NAMALWA (cell line): ENCODE data around the gene PEX26.
"Not testable (repeated sequence)": the region's sequence is repeated elsewhere in the genome, so short reads cannot be mapped to it uniquely, and the experiment has no call there.

ENCODE experiments used
- DNase-seq: peaks from one replicate; pipeline ENCODE4 v3.0.0-alpha.2; 2015; ENCODE audit warnings: low spot score

The PEX26 gene

DNA sequence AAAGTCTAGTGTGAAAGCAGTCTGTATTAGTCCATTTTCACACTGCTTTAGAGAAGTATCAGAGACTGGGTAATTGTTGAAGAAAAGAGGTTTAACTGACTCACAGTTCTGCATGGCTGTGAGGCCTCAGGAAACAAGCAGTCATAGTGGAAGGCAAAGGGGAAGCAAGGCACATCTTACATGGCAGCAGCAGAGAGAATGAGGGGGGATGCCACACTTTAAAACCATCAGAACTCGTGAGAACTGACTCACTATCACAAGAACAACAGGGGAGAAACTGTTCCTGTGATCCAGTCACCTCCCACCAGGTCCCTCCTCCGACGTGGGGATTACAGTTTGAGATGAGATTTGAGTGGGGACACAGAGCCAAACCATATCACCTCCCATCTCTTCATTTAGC lies 19.0 kb downstream of the PEX26 start:
- no peak for DNase-seq

GRCh38 chr22:18100781-18101180 lies 23.0 kb downstream of the PEX26 start:
- DNase-seq: no peak

DNA sequence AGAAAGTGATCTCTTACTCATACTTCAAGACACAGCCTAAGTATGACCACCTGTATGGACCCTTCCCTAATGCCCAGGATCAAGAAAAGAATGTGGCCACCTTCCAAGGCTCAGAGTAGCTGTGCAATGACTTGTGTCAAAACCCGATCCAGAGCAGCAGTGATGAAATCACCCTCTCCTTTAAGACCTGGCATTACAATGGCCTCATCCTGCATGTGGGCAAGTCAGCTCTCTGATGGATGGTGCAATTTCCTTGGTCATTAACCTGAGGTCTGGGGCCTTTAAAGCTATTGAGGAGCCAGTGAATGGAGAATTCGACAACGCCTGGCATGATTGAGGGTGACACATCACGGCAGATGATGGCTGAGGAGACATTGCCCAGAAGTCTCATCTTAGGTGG lies 23.7 kb downstream of the PEX26 start:
- no peak for DNase-seq

DNA sequence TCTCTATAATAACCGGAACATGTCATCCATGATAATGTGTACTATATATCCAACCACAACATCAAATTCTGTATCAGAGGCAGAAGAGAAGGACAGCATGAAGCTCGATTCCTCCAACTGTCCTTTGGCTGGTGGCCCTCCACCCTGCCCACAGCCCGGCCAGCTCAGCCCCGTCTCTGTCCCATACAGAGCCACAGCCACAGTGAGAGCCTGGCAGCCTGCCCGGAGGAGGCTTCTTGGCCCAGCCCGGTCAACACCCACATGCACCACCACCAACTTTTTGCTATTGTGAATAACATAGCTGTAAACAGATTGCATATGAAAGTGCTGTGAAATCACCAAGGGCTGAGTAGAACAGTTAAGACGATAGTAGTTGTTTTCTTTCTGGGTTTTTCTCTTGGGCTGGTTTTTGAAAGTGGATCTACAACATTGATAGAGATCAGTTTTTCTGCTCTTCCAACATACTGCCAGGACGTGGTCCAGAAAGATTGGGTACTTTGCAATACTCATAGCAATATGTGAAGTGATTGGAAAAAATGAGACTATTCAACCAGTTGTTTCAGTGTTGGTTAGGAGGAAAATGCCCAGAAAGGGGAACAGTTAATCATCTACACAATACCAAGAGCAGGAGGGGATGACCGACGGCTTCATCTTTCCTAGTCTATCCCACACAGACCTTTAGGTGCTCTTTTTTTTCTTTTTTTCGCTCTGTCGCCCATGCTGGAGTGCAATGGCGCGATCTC lies 25.9 kb downstream of the PEX26 start:
- no peak for DNase-seq

- DNase-seq: peak; percentile 31
These were observed 26.8 kb downstream of the PEX26 start for GRCh38 chr22:18104566-18104965.

GRCh38 chr22:18105981-18106380 lies 28.2 kb downstream of the PEX26 start:
- DNase-seq: not testable (repeated sequence)

DNA sequence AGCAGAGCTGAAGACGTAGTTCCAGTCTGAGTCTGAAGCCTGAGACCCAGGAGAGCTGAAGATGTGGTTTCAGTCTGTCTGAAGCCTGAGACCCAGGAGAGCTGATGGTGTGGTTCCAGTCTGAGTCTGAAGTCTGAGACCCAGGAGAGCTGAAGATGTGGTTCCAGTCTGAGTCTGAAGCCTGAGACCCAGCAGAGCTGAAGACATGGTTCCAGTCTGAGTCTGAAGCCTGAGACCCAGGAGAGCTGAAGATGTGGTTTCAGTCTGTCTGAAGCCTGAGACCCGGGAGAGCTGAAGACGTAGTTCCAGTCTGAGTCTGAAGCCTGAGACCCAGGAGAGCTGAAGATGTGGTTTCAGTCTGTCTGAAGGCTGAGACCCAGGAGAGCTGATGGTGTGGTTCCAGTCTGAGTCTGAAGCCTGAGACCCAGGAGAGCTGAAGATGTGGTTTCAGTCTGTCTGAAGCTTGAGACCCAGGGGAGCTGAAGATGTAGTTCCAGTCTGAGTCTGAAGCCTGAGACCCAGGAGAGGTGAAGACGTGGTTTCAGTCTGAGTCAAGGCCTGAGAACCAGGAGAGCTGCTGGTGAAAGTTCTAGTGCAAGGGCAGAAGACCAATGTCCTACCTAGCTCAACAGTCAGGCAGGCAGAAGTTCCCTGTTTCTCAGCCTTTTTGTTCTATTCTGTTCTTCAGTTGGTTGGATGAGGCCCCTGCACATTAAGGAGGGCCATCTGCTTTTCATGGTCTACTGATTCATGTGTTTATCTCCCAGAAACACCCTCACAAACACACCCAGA lies 29.0 kb downstream of the PEX26 start:
- DNase-seq: peak; percentile 38

DNA sequence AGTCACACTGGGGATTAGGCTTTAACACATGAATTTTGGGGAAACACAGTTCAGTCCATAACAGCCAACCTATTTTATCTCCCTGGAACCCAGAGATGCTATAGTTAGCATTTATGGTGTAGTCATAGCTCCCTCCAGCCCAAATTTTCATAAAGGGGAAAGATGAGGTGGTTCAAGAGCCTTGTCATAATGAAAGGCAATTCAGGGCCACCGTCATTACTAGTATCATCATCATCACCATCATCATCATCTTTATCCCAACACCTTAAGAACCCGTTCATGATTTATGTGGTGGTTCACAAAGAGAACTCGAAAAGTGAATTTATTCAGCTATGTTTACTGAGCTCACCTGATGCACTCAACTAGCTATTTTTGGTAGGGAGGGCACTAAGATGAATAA lies 30.4 kb downstream of the PEX26 start:
- no peak for DNase-seq

DNA sequence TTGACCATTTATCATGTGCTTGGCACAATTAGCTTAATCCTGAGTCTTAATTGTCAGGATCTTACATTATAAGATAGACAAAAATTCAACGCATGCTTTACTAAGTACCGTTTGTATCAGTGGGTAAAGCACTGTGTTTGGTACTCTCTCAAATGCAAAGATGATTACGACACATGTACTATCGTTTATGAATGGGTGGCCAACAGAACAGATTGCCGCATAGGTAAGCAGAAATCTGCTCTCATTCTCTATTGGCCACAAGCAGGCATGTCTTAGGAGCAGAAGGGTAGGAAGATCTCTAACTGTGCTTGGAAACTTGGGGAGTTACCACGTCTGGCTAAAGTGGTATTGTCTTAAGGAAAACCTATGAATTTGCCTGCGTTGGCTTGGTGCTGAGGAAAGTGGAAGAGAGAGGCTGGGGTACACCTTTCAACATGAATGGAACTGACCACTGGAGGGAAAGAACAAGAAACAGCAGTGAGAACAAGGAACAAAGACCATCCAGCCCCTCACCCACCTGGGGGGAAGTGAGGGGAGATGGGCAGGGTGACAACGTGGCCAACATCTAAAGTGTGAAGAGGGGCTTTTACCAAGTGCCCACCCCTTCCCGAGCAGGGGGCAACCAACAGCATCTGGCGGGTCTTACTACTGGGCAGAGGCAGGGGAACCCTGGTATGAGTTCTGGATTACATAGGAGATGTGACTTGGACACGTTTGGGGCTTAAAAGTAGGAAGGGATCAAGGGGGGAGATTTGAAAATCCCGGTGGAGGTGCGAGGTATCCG lies 31.8 kb downstream of the PEX26 start:
- peak; percentile 12 for DNase-seq

DNA sequence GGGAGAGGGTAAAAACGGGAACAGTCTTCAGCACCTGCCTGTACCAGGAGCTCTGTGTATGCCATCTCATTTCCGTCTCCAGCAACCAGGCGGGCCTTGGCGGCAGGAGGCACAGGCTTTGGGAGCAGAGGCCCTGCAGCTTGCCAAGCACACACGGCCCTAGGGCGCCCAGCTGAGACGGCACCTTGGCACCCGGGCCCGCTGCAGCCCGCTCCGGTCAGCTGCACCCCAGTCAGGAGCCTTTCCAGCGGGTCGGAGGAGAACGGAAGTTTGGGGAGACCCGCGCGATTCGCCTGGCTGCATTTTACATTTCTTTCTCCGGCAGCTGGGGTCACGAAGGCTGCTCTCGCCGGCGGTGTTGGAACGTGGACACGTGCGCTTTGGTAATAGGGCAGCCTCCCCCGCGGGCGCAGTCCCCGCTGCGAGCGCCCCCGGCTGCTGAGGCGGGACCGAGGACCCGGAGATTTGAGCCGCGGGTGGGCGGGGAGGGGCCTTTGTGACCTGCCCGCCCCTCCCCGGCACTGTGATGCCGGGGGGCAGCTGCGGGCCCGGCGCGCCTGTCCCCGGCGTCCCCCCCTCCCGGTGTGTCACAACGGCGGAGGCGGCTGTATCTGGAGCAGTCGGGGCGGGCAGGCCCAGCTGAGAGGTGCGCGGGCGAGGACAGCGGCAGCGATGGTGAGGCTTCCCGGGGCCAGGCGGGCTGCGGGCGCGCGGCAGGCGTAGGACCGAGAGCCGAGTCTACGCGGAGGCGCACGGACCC lies 32.6 kb downstream of the PEX26 start, which contains the start of gene TUBA8:
TSS of gene TUBA8 (plus strand) at position 616 of the 760 bp plus-strand sequence. CDS start at position 673, 57 bp downstream.
- peak; percentile 62 for DNase-seq

DNA sequence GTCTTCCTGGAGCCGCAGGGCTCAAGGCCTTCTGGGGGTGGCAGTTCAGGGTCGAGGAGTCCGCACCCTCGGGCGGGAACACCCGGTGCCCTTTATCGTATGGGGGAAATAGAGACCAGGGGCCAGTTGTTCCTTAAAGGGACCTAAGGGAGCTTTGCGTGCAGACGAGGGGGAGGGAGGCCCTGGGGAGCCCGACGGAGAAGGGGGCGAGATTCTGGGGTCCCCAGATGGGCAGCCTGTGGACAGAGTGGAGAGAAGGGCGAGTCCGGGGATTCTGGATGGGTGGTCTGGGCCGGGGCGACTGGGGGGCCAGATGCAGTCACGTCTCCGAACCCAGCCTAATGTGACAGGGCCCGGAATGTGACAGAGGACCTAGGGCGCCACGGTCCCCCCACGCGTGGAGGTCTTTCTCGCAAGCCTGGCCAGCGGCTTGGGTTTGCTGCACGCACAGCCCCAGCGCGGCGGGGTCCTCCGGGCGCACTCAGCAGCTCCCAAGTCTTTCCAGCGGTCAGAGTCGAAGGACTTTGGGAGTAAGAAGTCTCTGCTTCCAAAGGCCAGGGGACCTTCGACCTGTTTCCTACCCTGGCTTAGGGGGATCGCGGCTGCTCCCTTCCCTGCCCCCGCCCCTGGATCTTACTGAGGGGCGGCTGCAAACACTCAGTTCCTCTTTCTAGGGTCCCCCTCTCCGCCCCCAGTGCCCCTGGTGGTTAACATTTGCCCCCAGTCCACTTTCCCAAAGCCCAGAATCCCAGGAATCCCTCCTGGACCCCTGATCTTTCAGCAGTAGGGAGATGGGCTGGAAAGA lies 33.4 kb downstream of the PEX26 start:
- DNase-seq: no peak

GRCh38 chr22:18111759-18112330 lies 34.1 kb downstream of the PEX26 start:
- DNase-seq: no peak

GRCh38 chr22:18112440-18112839 lies 34.6 kb downstream of the PEX26 start:
- DNase-seq: no peak

DNA sequence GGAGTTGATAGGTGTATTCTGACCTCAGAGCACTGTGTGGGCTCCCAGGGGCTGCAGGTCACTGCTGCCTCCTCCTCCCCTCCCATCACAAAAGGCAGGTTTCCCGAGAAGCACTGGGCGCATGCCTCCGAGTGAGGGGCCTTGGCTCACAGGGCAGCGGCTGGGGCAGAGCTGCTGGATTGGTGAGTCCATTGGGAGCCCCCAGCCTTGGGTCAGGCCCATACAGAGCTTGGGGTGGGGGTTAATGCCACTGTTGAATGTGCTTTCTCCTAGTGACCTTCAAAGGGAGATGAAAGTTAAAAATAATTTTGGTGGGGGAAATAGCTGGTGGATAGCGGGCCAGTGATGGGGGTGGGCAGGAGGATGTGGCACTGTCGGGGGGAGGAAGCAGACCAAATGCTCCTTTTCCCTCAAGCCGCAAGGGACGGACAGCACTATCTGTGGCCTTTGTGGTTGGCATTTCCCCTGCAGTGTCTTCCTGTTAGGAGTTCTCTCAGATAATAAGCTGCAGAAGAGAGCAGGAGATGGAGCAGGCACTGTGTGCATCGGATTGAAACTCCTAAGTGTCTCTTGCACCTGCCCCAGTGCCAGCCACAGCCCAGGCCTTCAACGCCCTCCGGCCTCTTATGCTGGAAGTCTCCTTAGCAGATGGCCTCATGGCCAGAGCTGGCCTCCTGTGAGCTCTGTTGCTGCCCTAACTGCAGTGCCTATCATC lies 36.0 kb downstream of the PEX26 start:
- DNase-seq: no peak

GRCh38 chr22:18114495-18114894 lies 36.7 kb downstream of the PEX26 start:
- no peak for DNase-seq

DNA sequence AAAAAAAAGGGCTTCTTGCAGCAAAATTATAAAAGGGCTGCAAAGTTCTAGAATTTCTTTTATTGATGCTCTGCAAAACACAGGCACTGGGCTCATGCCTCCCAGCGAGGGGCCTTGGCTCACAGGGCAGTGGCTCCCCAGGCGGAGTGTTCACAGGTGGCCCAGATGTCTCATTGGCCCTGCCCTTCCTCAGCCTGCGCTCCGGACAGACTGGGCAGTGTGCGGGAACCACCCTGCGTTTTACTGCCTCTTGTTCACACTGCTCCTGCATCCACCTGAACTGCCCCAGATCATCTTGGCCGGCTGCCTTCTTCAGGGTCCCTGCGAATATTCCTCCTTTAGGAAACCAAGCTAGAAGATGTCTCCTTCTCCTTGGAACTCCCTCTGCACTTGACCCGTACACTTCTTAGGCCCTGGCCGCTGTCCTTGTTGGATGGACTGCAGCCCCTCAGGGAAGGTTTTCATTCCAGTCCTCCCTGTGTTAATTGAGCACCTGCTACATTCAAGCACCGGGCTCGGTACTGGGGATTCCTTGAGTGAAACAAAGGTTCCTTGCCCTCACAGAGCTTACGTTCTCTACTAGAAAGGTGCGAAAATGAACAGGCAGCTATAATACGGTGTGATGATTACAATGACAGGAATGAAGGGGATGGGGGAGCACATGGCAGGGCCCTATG lies 37.3 kb downstream of the PEX26 start:
- no peak for DNase-seq

GRCh38 chr22:18115906-18116371 lies 38.1 kb downstream of the PEX26 start:
- DNase-seq: no peak

DNA sequence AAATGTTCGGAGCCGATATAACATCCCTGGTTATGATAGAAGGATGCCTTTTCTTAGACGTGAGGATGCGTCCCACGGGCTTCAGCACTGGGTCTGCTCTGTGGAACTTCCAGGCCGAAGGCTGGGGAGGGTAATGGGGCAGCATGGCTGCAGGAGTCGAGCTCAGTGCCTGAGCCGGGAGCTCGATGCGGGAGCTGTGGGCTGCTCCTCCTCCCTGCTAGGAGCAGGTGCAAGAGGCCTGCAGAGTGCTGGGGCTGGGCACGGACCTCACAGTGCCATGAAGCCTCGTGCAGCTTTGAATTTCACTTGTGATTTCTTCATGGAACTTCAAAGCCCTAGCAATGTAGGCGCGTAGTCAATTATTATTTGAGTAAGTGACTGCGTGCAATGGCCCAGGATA lies 38.8 kb downstream of the PEX26 start:
- DNase-seq: no peak

DNA sequence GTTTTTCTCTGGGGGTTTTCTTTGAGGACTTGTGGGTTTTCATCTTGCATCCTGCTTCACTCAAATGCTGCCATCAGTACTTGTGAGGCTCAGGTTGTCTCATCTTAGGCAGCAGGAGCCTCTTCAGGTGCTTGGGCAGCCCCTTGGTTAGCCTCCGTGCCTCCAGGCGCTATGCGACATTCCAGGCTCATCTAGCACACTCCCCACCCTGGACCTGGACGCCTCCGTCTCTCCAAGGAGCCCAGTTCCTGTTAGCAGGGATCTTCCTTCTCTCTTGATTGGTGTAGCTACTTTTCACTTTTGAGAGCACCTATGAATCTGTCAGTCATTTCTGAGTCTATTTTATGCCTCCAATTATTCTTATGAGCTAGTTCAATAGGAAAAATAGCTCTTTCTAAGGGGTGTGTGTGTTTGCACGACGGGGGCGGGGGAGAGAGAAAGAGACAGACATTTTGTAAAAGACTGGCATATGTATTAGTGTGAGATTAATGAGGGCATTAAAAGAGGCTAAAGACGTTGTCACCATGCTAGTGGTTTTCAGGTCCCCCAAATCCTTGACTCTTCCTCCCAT lies 40.6 kb downstream of the PEX26 start:
- DNase-seq: no peak
